Measurements from ENCODE around the gene SERPINI1.

- TF ChIP-seq CTCF (IDR thresholded peaks at IDR 0.05) (no peak), POLR2AphosphoS5 (IDR thresholded peaks at IDR 0.05; ENCODE audit: low read depth, low read length) (no peak), REST (IDR thresholded peaks at IDR 0.05; ENCODE audit: insufficient read depth in 1 of 2, low read depth in 2 of 2, low read length in 1 of 2) (no peak), SIN3A (IDR thresholded peaks at IDR 0.05; ENCODE audit: borderline replicate concordance, insufficient read depth, low read depth, low read length) (no peak), TCF7L2 (IDR thresholded peaks at IDR 0.05; ENCODE audit: low read depth, low read length) (no peak)
Measured at GRCh38 chr3:167843481-167843880, 108.0 kb downstream of the SERPINI1 start.
